HepG2 (cell line): ENCODE measurements around the gene CDC42BPG. TPM values are rescaled to one million over a fixed set of nuclear protein-coding genes. Genes with fewer than 3 reads are reported as not detected.

ENCODE experiments used
- AKNA ChIP-seq: sonication (generic); formaldehyde crosslinking; IDR thresholded peaks from 2 replicates; pipeline ENCODE4 v1.4.0; 2020; ENCODE audit warnings: missing genetic modification reagents, borderline replicate concordance
- CBX1 ChIP-seq: IDR thresholded peaks from one replicate; pipeline ENCODE4 v1.6.1; 2016; ENCODE audit warnings: antibody characterized with exemption, low read depth
- ERF ChIP-seq: IDR thresholded peaks from 2 replicates; pipeline ENCODE4 v1.6.1; 2018; ENCODE audit warnings: missing biosample characterization, missing genetic modification reagents
- HOXA3 ChIP-seq: sonication (generic); formaldehyde crosslinking; IDR thresholded peaks from 2 replicates; pipeline ENCODE4 v1.5.0; 2020; ENCODE audit warnings: missing genetic modification reagents
- IRF9 ChIP-seq: sonication (generic); formaldehyde crosslinking; IDR thresholded peaks from 2 replicates; pipeline ENCODE4 v1.8.0; 2022; ENCODE audit warnings: missing genetic modification reagents, mild to moderate bottlenecking, borderline replicate concordance
- KMT2B ChIP-seq: IDR thresholded peaks from 2 replicates; pipeline ENCODE4 v1.6.1; 2016; ENCODE audit warnings: missing genetic modification reagents, missing compliant biosample characterization
- MYC ChIP-seq: sonication (generic); formaldehyde crosslinking; IDR thresholded peaks from 2 replicates; pipeline ENCODE4 v1.9.0; 2021; ENCODE audit warnings: missing genetic modification reagents, borderline replicate concordance
- MZF1 ChIP-seq: sonication (generic); formaldehyde crosslinking; IDR thresholded peaks from 2 replicates; pipeline ENCODE4 v1.8.1; 2023; ENCODE audit warnings: mild to moderate bottlenecking, missing genetic modification reagents, borderline replicate concordance
- PATZ1 ChIP-seq: sonication (generic); formaldehyde crosslinking; IDR thresholded peaks from 2 replicates; pipeline ENCODE4 v1.4.0; 2020; ENCODE audit warnings: missing genetic modification reagents
- PLRG1 ChIP-seq: fragments of 450-650 bp; conservative IDR thresholded peaks from 2 replicates; pipeline ENCODE4 v1.6.1; 2016
- PPARG ChIP-seq: conservative IDR thresholded peaks from 2 replicates; pipeline ENCODE4 v1.6.1; 2016; ENCODE audit warnings: missing biosample characterization, missing genetic modification reagents
- RELA ChIP-seq: sonication (generic); formaldehyde crosslinking; IDR thresholded peaks from 2 replicates; pipeline ENCODE4 v1.4.0; 2020; ENCODE audit warnings: missing genetic modification reagents
- SAP130 ChIP-seq: IDR thresholded peaks from 2 replicates; pipeline ENCODE4 v1.6.1; 2016; ENCODE audit warnings: low read depth
- TFDP2 ChIP-seq: sonication (generic); formaldehyde crosslinking; IDR thresholded peaks from 2 replicates; pipeline ENCODE4 v1.4.0; 2020; ENCODE audit warnings: missing genetic modification reagents
- THAP11 ChIP-seq: IDR thresholded peaks from 2 replicates; pipeline ENCODE4 v1.6.1; 2016; ENCODE audit warnings: missing biosample characterization, missing genetic modification reagents
- ZFP91 ChIP-seq: sonication (generic); formaldehyde crosslinking; IDR thresholded peaks from 2 replicates; pipeline ENCODE4 v1.9.0; 2022; ENCODE audit warnings: missing genetic modification reagents, mild to moderate bottlenecking, borderline replicate concordance
- ZNF33A ChIP-seq: sonication (generic); formaldehyde crosslinking; IDR thresholded peaks from 2 replicates; pipeline ENCODE4 v1.5.1; 2020; ENCODE audit warnings: missing genetic modification reagents, mild to moderate bottlenecking, moderate library complexity, borderline replicate concordance
- ZNF75D ChIP-seq: sonication (generic); formaldehyde crosslinking; IDR thresholded peaks from 2 replicates; pipeline ENCODE4 v1.8.1; 2023; ENCODE audit warnings: missing genetic modification reagents, mild to moderate bottlenecking, borderline replicate concordance
- polyA plus RNA-seq, 8 experiments: library from polyadenylated mRNA; depleted of rRNA in 3 of 8; stranded (reverse) in 7 of 8; unstranded in 1 of 8; fragments of >200 nt; fragmentation: Illumina TruSeq in 4 of 8; extraction: Trizol in 4 of 8; gene quantifications; 2 replicates each; pipeline versions ENCODE4 v1.2.1 to v1.2.3, GENCODE V29; 2011 to 2016; ENCODE audit warnings: low read depth in 4 of 8, missing spikeins in 1 of 8, mixed read lengths in 1 of 8; ENCODE audit not compliant: insufficient read depth in 1 of 8
- total RNA-seq, 5 experiments: library from RNA; depleted of rRNA; stranded (reverse); fragments of >200 nt; fragmentation: Illumina TruSeq; extraction: Trizol; gene quantifications; 2 replicates each; pipeline ENCODE4 v1.2.3, GENCODE V29; 2016; ENCODE audit warnings: low read depth in 1 of 5

CDC42BPG gene
- total and polyA plus RNA-seq, 2 of the 13 experiments (the other 11 are each of a cell fraction or from before 2014, with no cell fraction given): 0.55 to 1.4 TPM

GRCh38 chr11:64848826-64849597 lies 4.6 kb upstream of the CDC42BPG start (continued):
- TF ChIP-seq AKNA (CRISPR knock-in tag): no peak
- TF ChIP-seq KMT2B (CRISPR knock-in tag): no peak
- TF ChIP-seq HOXA3 (CRISPR knock-in tag): no peak
- TF ChIP-seq IRF9 (CRISPR knock-in tag): no peak
- peak; percentile 43 for TF ChIP-seq CBX1
- TF ChIP-seq RELA (CRISPR knock-in tag): no peak
- 0 out of 2 replicates have a peak, but pooled peaks have one; percentile 31 for TF ChIP-seq MYC (CRISPR knock-in tag)
- TF ChIP-seq THAP11 (CRISPR knock-in tag): 0 out of 2 replicates have a peak, but pooled peaks have one; percentile 44
- TF ChIP-seq SAP130 (CRISPR knock-in tag): peak; percentile 51
- TF ChIP-seq PPARG: no peak
- 0 out of 2 replicates have a peak, but pooled peaks have one; percentile 41 for TF ChIP-seq ERF (CRISPR knock-in tag)
- TF ChIP-seq TFDP2 (CRISPR knock-in tag): no peak
- TF ChIP-seq ZNF75D (CRISPR knock-in tag): no peak
- TF ChIP-seq PATZ1 (CRISPR knock-in tag): 0 out of 2 replicates have a peak, but pooled peaks have one; percentile 16
- peak; percentile 41; the same call in 1 of the 2 replicates for TF ChIP-seq ZFP91 (CRISPR knock-in tag)
- TF ChIP-seq MZF1: no peak
- no peak for TF ChIP-seq PLRG1
- TF ChIP-seq ZNF33A (CRISPR knock-in tag): no peak
